ENCODE results near the gene HTD2. TPM values are rescaled to one million over a fixed set of nuclear protein-coding genes. Genes with fewer than 3 reads are reported as not detected.
"Not testable (repeated sequence)": the region's sequence is repeated elsewhere in the genome, so short reads cannot be mapped to it uniquely, and the experiment has no call there.

HTD2 gene
- total and polyA plus RNA-seq, 2 experiments from 2014 or later = 5.4 to 17.0 TPM

DNA sequence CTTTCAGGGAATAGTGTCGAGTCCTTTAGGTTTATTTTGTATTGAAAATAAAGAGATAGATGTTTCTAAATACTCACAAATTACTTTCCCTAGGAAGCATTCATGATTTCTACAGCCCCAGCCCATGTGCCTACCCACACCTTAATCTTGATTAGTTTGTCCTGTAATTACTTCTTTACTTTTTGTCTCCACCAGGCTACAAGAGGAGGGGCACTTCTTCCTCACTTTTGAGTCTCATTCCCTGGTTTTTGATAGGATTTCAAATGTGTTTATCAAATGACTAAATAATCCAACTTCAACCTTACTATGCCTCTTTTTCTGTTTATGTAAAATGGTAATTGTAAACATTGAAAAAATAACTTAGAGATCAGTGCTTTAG is 28.2 kb downstream of the HTD2 start:
- Histone ChIP-seq H3F3A (ENCODE audit: insufficient read depth) (peaks cover 49% of the 10 kb centered on the region), H3K27ac (peak overlapping the region; percentile 99), H3K36me3 (ENCODE audit: low read depth) (no peaks in the 10 kb centered on the region), H3K9me3 (ENCODE audit: low read depth) (no peaks in the 10 kb centered on the region), H4K20me1 (ENCODE audit: insufficient read depth) (no peaks in the 10 kb centered on the region), H3K9me2 (ENCODE audit: insufficient read depth) (no peaks in the 10 kb centered on the region), H3K4me1 (ENCODE audit: insufficient read depth) (peaks cover 33% of the 10 kb centered on the region), H3K27me3 (replicated peaks; ENCODE audit: insufficient read depth) (no peaks in the 10 kb centered on the region), H2AFZ (no peak overlapping the region), H3K4me3 (peak overlapping the region; percentile 94), H3K9ac (peak overlapping the region; percentile 86), H3K4me2 (ENCODE audit: unreplicated experiment) (peak overlapping the region; percentile 89), H3K79me2 (ENCODE audit: insufficient read depth) (peaks cover 46% of the 10 kb centered on the region)
- DNase-seq = no peak
- 3 to 8% methylated on average over 1 of the region's 1 CpG for WGBS, 2 experiments (ENCODE audit: low coverage in 1 of 2, low lambda C conversion rate in 2 of 2, missing lambda C conversion rate in 2 of 2)
- in situ Hi-C loops (cut with MboI) = no loop called here
- TF ChIP-seq EZH2 (IDR thresholded peaks at IDR 0.05; ENCODE audit: insufficient read depth, poor library complexity, severe bottlenecking) (no peak), EZH2phosphoT487 (IDR thresholded peaks at IDR 0.05; ENCODE audit: insufficient read depth, low read depth) (no peak)

DNA sequence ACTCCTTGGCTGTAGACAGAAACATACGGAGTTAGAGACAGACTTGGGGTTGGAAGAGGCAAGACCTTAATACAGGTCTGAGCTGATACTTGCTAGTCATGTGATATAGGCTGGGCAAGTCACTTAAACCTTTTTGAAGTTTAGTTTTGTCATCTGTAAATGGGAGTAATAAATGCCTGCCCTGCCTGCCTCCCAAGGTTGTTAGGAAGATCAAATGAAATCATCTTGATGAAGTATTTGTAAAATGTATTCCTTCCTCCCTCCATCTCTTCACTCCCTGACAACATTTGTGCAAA is 29.3 kb downstream of the HTD2 start:
- no peak for DNase-seq
- in situ Hi-C loops (cut with MboI) = no loop called here
- H3K4me3 ChIP-seq = peak overlapping the region; percentile 94
- H3K9me2 ChIP-seq (ENCODE audit: insufficient read depth) = no peaks in the 10 kb centered on the region
- no peaks in the 10 kb centered on the region for H3K27me3 ChIP-seq (replicated peaks; ENCODE audit: insufficient read depth)
- peak overlapping the region; percentile 98 for H3K4me2 ChIP-seq (ENCODE audit: unreplicated experiment)
- TF ChIP-seq EZH2 (IDR thresholded peaks at IDR 0.05; ENCODE audit: insufficient read depth, poor library complexity, severe bottlenecking) = no peak
- H3K4me1 ChIP-seq (ENCODE audit: insufficient read depth) = peaks cover 33% of the 10 kb centered on the region
- no peaks in the 10 kb centered on the region for H3K36me3 ChIP-seq (ENCODE audit: low read depth)
- H3K27ac ChIP-seq = peak overlapping the region; percentile 99
- no peaks in the 10 kb centered on the region for H4K20me1 ChIP-seq (ENCODE audit: insufficient read depth)
- H3F3A ChIP-seq (ENCODE audit: insufficient read depth) = peaks cover 43% of the 10 kb centered on the region
- peaks cover 56% of the 10 kb centered on the region for H3K79me2 ChIP-seq (ENCODE audit: insufficient read depth)
- 0% methylated on average over 1 of the region's 1 CpG for WGBS, 2 experiments (ENCODE audit: low coverage in 1 of 2, low lambda C conversion rate in 2 of 2, missing lambda C conversion rate in 2 of 2)
- peak overlapping the region; percentile 86 for H3K9ac ChIP-seq
- H2AFZ ChIP-seq = peak overlapping the region; percentile 31; the same call in 1 of the 2 replicates
- H3K9me3 ChIP-seq (ENCODE audit: low read depth) = no peaks in the 10 kb centered on the region

DNA sequence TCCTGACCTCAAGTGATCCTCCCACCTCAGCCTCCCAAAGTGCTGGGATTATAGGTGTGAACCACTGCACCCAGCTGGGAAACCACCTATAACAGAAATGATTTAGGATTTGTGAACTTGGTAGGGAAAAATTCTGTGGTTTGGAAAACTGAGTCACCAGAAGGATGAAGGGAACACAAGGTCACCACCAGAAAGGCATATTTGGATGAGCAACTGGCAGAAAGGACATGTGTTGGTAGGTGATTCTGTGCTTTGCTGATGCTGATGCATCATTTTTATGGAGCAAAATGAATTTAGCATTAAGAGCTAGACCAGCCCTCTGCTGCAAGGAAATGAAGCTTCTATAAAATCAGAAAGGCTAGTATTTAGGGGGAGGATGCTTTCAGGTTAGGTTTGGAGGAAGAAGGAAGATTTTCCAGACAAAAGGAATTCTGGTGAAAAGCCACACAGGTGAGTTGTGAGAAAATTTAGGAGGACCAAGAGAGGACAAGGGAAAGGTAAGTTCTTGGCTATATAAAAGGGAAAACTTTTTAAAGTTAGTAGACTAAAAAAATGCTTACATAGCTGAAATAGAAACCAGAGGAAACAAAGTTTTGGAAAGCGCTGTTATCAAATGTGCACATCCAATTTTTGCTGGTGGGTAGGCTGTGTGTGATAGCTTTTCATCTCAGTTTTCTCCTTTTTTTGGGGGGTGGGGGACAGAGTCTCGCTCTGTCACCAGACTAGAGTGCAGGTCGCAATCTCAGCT is 30.0 kb downstream of the HTD2 start:
- H3K27ac ChIP-seq = peak overlapping the region; percentile 99
- in situ Hi-C loops (cut with MboI) = no loop called here
- no peak overlapping the region for H3K4me3 ChIP-seq

DNA sequence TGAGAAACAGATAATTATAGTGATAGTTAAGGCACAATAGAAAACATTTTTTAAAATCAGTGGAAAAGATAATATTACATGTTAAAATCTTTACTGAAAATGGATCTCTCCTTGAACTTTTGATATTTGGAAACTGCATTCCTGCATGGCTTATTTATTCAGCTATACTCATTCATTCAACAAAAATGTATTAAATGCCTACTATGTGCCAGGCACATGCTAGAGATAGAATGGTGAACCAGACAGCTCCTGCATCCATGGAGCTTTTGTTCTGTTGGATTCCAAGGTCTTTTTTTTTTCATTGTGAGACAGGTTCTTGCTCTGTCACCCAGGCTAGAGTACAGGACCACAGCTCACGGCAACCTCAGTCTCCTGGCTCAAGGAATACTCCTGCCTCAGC is 30.9 kb downstream of the HTD2 start:
- Histone ChIP-seq H3K79me2 (ENCODE audit: insufficient read depth) (peaks cover 72% of the 10 kb centered on the region), H3K36me3 (ENCODE audit: low read depth) (no peaks in the 10 kb centered on the region), H3K4me1 (ENCODE audit: insufficient read depth) (peaks cover 29% of the 10 kb centered on the region), H3K4me3 (no peak overlapping the region), H3K9me2 (ENCODE audit: insufficient read depth) (no peaks in the 10 kb centered on the region), H3K9ac (no peak overlapping the region), H3K4me2 (ENCODE audit: unreplicated experiment) (no peak overlapping the region), H3K27me3 (replicated peaks; ENCODE audit: insufficient read depth) (no peaks in the 10 kb centered on the region), H3K27ac (peak overlapping the region; percentile 99; the same call in 1 of the 2 replicates), H3F3A (ENCODE audit: insufficient read depth) (peaks cover 36% of the 10 kb centered on the region), H2AFZ (no peak overlapping the region), H4K20me1 (ENCODE audit: insufficient read depth) (no peaks in the 10 kb centered on the region), H3K9me3 (ENCODE audit: low read depth) (no peaks in the 10 kb centered on the region)
- WGBS, 2 experiments (ENCODE audit: low coverage in 1 of 2, low lambda C conversion rate in 2 of 2, missing lambda C conversion rate in 2 of 2) = 94 to 95% methylated on average over 1 of the region's 1 CpG
- in situ Hi-C loops (cut with MboI) = no loop called here
- DNase-seq = no peak
- no peak for TF ChIP-seq EZH2phosphoT487 (IDR thresholded peaks at IDR 0.05; ENCODE audit: insufficient read depth, low read depth)
- no peak for TF ChIP-seq EZH2 (IDR thresholded peaks at IDR 0.05; ENCODE audit: insufficient read depth, poor library complexity, severe bottlenecking)

More for the DNA sequence above, 30.0 kb downstream of the HTD2 start:
- Histone ChIP-seq H3K4me1 (ENCODE audit: insufficient read depth) (peaks cover 33% of the 10 kb centered on the region), H3K9me2 (ENCODE audit: insufficient read depth) (no peaks in the 10 kb centered on the region), H3K27me3 (replicated peaks; ENCODE audit: insufficient read depth) (no peaks in the 10 kb centered on the region), H3K4me2 (ENCODE audit: unreplicated experiment) (peak overlapping the region; percentile 98), H3K9me3 (ENCODE audit: low read depth) (no peaks in the 10 kb centered on the region), H3K36me3 (ENCODE audit: low read depth) (no peaks in the 10 kb centered on the region), H4K20me1 (ENCODE audit: insufficient read depth) (no peaks in the 10 kb centered on the region), H2AFZ (no peak overlapping the region), H3K9ac (peak overlapping the region; percentile 86), H3F3A (ENCODE audit: insufficient read depth) (peaks cover 36% of the 10 kb centered on the region), H3K79me2 (ENCODE audit: insufficient read depth) (peaks cover 63% of the 10 kb centered on the region)
- whole genome bisulfite sequencing, 2 experiments (ENCODE audit: low coverage in 1 of 2, low lambda C conversion rate in 2 of 2, missing lambda C conversion rate in 2 of 2) = 87 to 88% methylated on average over 3 of the region's 3 CpGs
- no peak for TF ChIP-seq EZH2phosphoT487 (IDR thresholded peaks at IDR 0.05; ENCODE audit: insufficient read depth, low read depth)
- no peak for TF ChIP-seq EZH2 (IDR thresholded peaks at IDR 0.05; ENCODE audit: insufficient read depth, poor library complexity, severe bottlenecking)
- peak; percentile 92 for DNase-seq

- Histone ChIP-seq H3K79me2 (ENCODE audit: insufficient read depth) (peaks cover 79% of the 10 kb centered on the region), H3F3A (ENCODE audit: insufficient read depth) (peaks cover 29% of the 10 kb centered on the region), H3K4me1 (ENCODE audit: insufficient read depth) (peaks cover 22% of the 10 kb centered on the region)
- DNase-seq; H3K9me2 ChIP-seq (ENCODE audit: insufficient read depth); H4K20me1 ChIP-seq (ENCODE audit: insufficient read depth); H3K27ac ChIP-seq; H3K9me3 ChIP-seq (ENCODE audit: low read depth); H3K27me3 ChIP-seq (replicated peaks; ENCODE audit: insufficient read depth); H2AFZ ChIP-seq; H3K9ac ChIP-seq; H3K4me2 ChIP-seq (ENCODE audit: unreplicated experiment); in situ Hi-C loops (cut with MboI); H3K36me3 ChIP-seq (ENCODE audit: low read depth); H3K4me3 ChIP-seq: not testable (repeated sequence)
- 87 to 89% methylated on average over 12 of the region's 12 CpGs for WGBS, 2 experiments (ENCODE audit: low coverage in 1 of 2, low lambda C conversion rate in 2 of 2, missing lambda C conversion rate in 2 of 2)
These were observed 32.8 kb downstream of the HTD2 start for GRCh38 chr3:58339146-58339545.
